Keratinocyte (primary cell): ENCODE data around the gene RNLS. TPM values are rescaled to one million over a fixed set of nuclear protein-coding genes. Genes with fewer than 3 reads are reported as not detected.

Experiments used
- DNase-seq: peaks from one replicate; pipeline ENCODE4 v3.0.0-alpha.2; 2011; ENCODE audit warnings: low read depth, missing footprints, low spot score
- FAIRE-seq: peaks from 2 replicates; lab custom pipeline; 2011; peaks lifted over from hg19 to GRCh38; lab: Jason Lieb, UNC
- H2AFZ ChIP-seq: 2 replicates; pipeline ENCODE4 v1.6.0; 2012; ENCODE audit warnings: low read length, control low read depth, inconsistent platforms; ENCODE audit not compliant: control insufficient read depth
- H3K27ac ChIP-seq: 2 replicates; pipeline ENCODE4 v1.5.1; 2011; ENCODE audit warnings: low read length; ENCODE audit not compliant: control insufficient read depth, insufficient read depth
- H3K27me3 ChIP-seq: 3 replicates; pipeline ENCODE4 v1.6.0; 2011; ENCODE audit warnings: low read length; ENCODE audit not compliant: control insufficient read depth, insufficient read depth; ENCODE audit errors: extremely low read depth
- H3K36me3 ChIP-seq, 2 experiments: 2 replicates in 1 of 2; 3 replicates in 1 of 2; pipeline ENCODE4 v1.5.1; 2011; ENCODE audit warnings: low read length in 2 of 2, mild to moderate bottlenecking in 1 of 2; ENCODE audit not compliant: control insufficient read depth in 2 of 2, insufficient read depth in 2 of 2; ENCODE audit errors: extremely low read depth in 1 of 2
- H3K4me1 ChIP-seq: 3 replicates; pipeline ENCODE4 v1.5.1; 2011; ENCODE audit warnings: low read length; ENCODE audit not compliant: control insufficient read depth, insufficient read depth; ENCODE audit errors: extremely low read depth
- H3K4me2 ChIP-seq: 3 replicates; pipeline ENCODE4 v1.6.0; 2011; ENCODE audit warnings: low read depth, low read length; ENCODE audit not compliant: control insufficient read depth, insufficient read depth; ENCODE audit errors: extremely low read depth
- H3K4me3 ChIP-seq, 3 experiments: fragments of 200-600 bp in 1 of 3; sonication (generic) in 1 of 3; 2 replicates in 2 of 3; 3 replicates in 1 of 3; pipeline ENCODE4 v1.5.1; 2011 to 2016; ENCODE audit warnings: low read length in 3 of 3, mild to moderate bottlenecking in 3 of 3, control low read depth in 2 of 3, inconsistent platforms in 1 of 3, low read depth in 1 of 3, mixed read lengths in 1 of 3, mixed run types in 1 of 3, moderate library complexity in 1 of 3; ENCODE audit not compliant: control insufficient read depth in 2 of 3, insufficient read depth in 2 of 3; ENCODE audit errors: extremely low read depth in 1 of 3
- H3K79me2 ChIP-seq: 2 replicates; pipeline ENCODE4 v1.6.0; 2012; ENCODE audit warnings: low read length; ENCODE audit not compliant: control insufficient read depth, insufficient read depth
- H3K9ac ChIP-seq: 3 replicates; pipeline ENCODE4 v1.6.0; 2011; ENCODE audit warnings: low read length; ENCODE audit not compliant: control insufficient read depth, insufficient read depth; ENCODE audit errors: extremely low read depth
- H3K9me1 ChIP-seq: 3 replicates; pipeline ENCODE4 v1.6.0; 2011; ENCODE audit warnings: low read length; ENCODE audit not compliant: control insufficient read depth, insufficient read depth; ENCODE audit errors: extremely low read depth
- H3K9me3 ChIP-seq: 2 replicates; pipeline ENCODE4 v1.5.1; 2012; ENCODE audit warnings: low read depth, low read length; ENCODE audit not compliant: control insufficient read depth
- H4K20me1 ChIP-seq: 3 replicates; pipeline ENCODE4 v1.6.0; 2011; ENCODE audit warnings: low read length; ENCODE audit not compliant: control insufficient read depth, insufficient read depth; ENCODE audit errors: extremely low read depth
- CTCF ChIP-seq, 3 experiments: IDR thresholded peaks in 1 of 3; conservative IDR thresholded peaks in 1 of 3; optimal IDR thresholded peaks in 1 of 3; 2 replicates in 2 of 3; 3 replicates in 1 of 3; pipeline versions ENCODE3 to v1.5.1; 2011; ENCODE audit warnings: low read length in 3 of 3, mild to moderate bottlenecking in 3 of 3, moderate library complexity in 2 of 3, control low read depth in 1 of 3, inconsistent platforms in 1 of 3; ENCODE audit not compliant: insufficient read depth in 2 of 3; ENCODE audit errors: extremely low read depth in 1 of 3
- EZH2 ChIP-seq: IDR thresholded peaks from one replicate; pipeline ENCODE4 v1.6.1; 2012; ENCODE audit warnings: inconsistent platforms, mild to moderate bottlenecking, low read length, moderate library complexity
- dilution Hi-C: fragments of 300-500 bp; cut with MboI; formaldehyde crosslinking; loops from one replicate; pipeline ENCODE4 v1.7.0; 2020; ENCODE audit warnings: low sequenced_read_pairs; ENCODE audit not compliant: extremely low pct_ligation_motif_present
- polyA plus RNA-seq, 5 experiments: library from polyadenylated mRNA; depleted of rRNA in 3 of 5; stranded (reverse) in 3 of 5; stranded (forward) in 1 of 5; unstranded in 1 of 5; fragments of >200 nt; gene quantifications; 1 replicate in 1 of 5; 2 replicates in 3 of 5; 3 replicates in 1 of 5; pipeline versions ENCODE4 v1.2.1 to v1.2.3, GENCODE V29; 2011 to 2012; ENCODE audit warnings: missing spikeins in 2 of 5, low read depth in 1 of 5, low replicate concordance in 1 of 5

RNLS gene
- polyA plus RNA-seq, 1 donor (not counting 4 experiments of a cell fraction or from before 2014, with no cell fraction given): 6.8 TPM

GRCh38 chr10:88271761-88272543 is 311.2 kb downstream of the RNLS start:
- FAIRE-seq: no peak
- Histone ChIP-seq H3K4me1 (peaks cover 8% of the 10 kb centered on the region), H3K27ac (no peak overlapping the region), H4K20me1 (no peaks in the 10 kb centered on the region), H2AFZ (no peak overlapping the region), H3K9ac (no peak overlapping the region), H3K4me3 (no peak overlapping the region), H3K79me2 (no peaks in the 10 kb centered on the region), H3K9me3 (no peaks in the 10 kb centered on the region), H3K4me2 (no peak overlapping the region), H3K36me3 (no peaks in the 10 kb centered on the region), H3K9me1 (no peaks in the 10 kb centered on the region), H3K27me3 (no peaks in the 10 kb centered on the region)
- TF ChIP-seq EZH2 (no peak), CTCF (optimal IDR thresholded peaks at IDR 0.05 in 1 of 3, IDR thresholded peaks at IDR 0.05 in 1 of 3, conservative IDR thresholded peaks at IDR 0.05 in 1 of 3; ENCODE audit: extremely low read depth in 1 of 3, insufficient read depth in 2 of 3, low read length in 3 of 3) (no peak)
- no peak for DNase-seq
- dilution Hi-C loops: no loop called here

GRCh38 chr10:88270871-88271713 is 312.0 kb downstream of the RNLS start:
- Histone ChIP-seq H3K79me2 (no peaks in the 10 kb centered on the region), H3K36me3 (no peaks in the 10 kb centered on the region)

More at GRCh38 chr10:88270871-88271713, 312.0 kb downstream of the RNLS start:
- Histone ChIP-seq H3K9me3 (no peaks in the 10 kb centered on the region), H3K9ac (no peak overlapping the region), H3K4me3 (no peak overlapping the region), H3K27me3 (no peaks in the 10 kb centered on the region), H3K27ac (no peak overlapping the region), H4K20me1 (no peaks in the 10 kb centered on the region), H3K9me1 (no peaks in the 10 kb centered on the region), H3K4me1 (peaks cover 8% of the 10 kb centered on the region), H3K4me2 (no peak overlapping the region), H2AFZ (no peak overlapping the region)
- TF ChIP-seq EZH2: no peak
- dilution Hi-C loops: no loop called here
- no peak for DNase-seq
- peak; percentile 46 for FAIRE-seq
